CD14-positive monocyte (primary cell): Measurements from ENCODE around the gene CACNG6. TPM values are rescaled to one million over a fixed set of nuclear protein-coding genes. Genes with fewer than 3 reads are reported as not detected.

Experiments used
- DNase-seq, 3 donors: peaks; one replicate each; pipeline ENCODE4 v3.0.0-alpha.2; 2011 to 2022
- H2AFZ ChIP-seq: 2 replicates; pipeline ENCODE4 v1.6.0; 2012; ENCODE audit warnings: mild to moderate bottlenecking, low read depth, low read length, inconsistent platforms; ENCODE audit not compliant: insufficient read depth, poor library complexity, severe bottlenecking
- H3K27ac ChIP-seq, 2 donors: 1 replicate in 1 of 2; 2 replicates in 1 of 2; pipeline ENCODE4 v1.5.1; 2012 to 2013; ENCODE audit warnings: low read length in 2 of 2, control low read depth in 1 of 2, inconsistent platforms in 1 of 2, low read depth in 1 of 2, mild to moderate bottlenecking in 1 of 2
- H3K27me3 ChIP-seq, 2 donors: one replicate each; pipeline versions ENCODE4 v1.6.0 to v1.6.1; 2011 to 2013; ENCODE audit warnings: low read length in 2 of 2; ENCODE audit not compliant: control insufficient read depth in 2 of 2, insufficient read depth in 2 of 2
- H3K36me3 ChIP-seq, 2 donors: replicated peaks in 1 of 2; 1 replicate in 1 of 2; 2 replicates in 1 of 2; pipeline versions ENCODE4 v1.5.1 to v1.6.1; 2012 to 2013; ENCODE audit warnings: low read length in 2 of 2, control low read depth in 1 of 2, inconsistent platforms in 1 of 2, mild to moderate bottlenecking in 1 of 2; ENCODE audit not compliant: insufficient read depth in 2 of 2, control insufficient read depth in 1 of 2
- H3K4me1 ChIP-seq, 2 donors: 1 replicate in 1 of 2; 2 replicates in 1 of 2; pipeline versions ENCODE4 v1.5.1 to v1.6.1; 2012 to 2013; ENCODE audit warnings: low read length in 2 of 2, control low read depth in 1 of 2, inconsistent platforms in 1 of 2, mild to moderate bottlenecking in 1 of 2, moderate library complexity in 1 of 2; ENCODE audit not compliant: insufficient read depth in 2 of 2, control insufficient read depth in 1 of 2
- H3K4me2 ChIP-seq: replicated peaks from 2 replicates; pipeline ENCODE3; 2012; ENCODE audit warnings: low read length, moderate library complexity, mild to moderate bottlenecking; ENCODE audit not compliant: poor library complexity, severe bottlenecking; ENCODE audit errors: extremely low read depth
- H3K4me3 ChIP-seq, 3 experiments: fragments of 200-600 bp in 1 of 3; sonication (generic) in 1 of 3; replicated peaks in 1 of 3; 1 replicate in 2 of 3; 2 replicates in 1 of 3; pipeline ENCODE4 v1.5.1; 2011 to 2013; ENCODE audit warnings: low read length in 3 of 3, mild to moderate bottlenecking in 3 of 3, control low read depth in 2 of 3, low read depth in 2 of 3, inconsistent platforms in 1 of 3, moderate library complexity in 1 of 3
- H3K79me2 ChIP-seq: 2 replicates; pipeline ENCODE4 v1.6.0; 2012; ENCODE audit warnings: mild to moderate bottlenecking, control low read depth, inconsistent platforms, low read length, moderate library complexity; ENCODE audit not compliant: insufficient read depth
- H3K9ac ChIP-seq: 2 replicates; pipeline ENCODE4 v1.6.0; 2017; ENCODE audit warnings: low read length, mild to moderate bottlenecking; ENCODE audit not compliant: insufficient read depth, poor library complexity, severe bottlenecking
- H3K9me3 ChIP-seq, 2 donors: replicated peaks in 1 of 2; 1 replicate in 1 of 2; 2 replicates in 1 of 2; pipeline versions ENCODE4 v1.5.1 to v1.6.1; 2012 to 2013; ENCODE audit warnings: low read length in 2 of 2, control low read depth in 1 of 2; ENCODE audit not compliant: control insufficient read depth in 1 of 2, insufficient read depth in 1 of 2
- H4K20me1 ChIP-seq: 2 replicates; pipeline ENCODE4 v1.6.0; 2012; ENCODE audit warnings: mild to moderate bottlenecking, low read length, control low read depth, moderate library complexity; ENCODE audit not compliant: insufficient read depth
- H3K27ac Mint-ChIP-seq, 7 donors: one replicate each; pipeline ENCODE4 v1.8.0; 2020; ENCODE audit warnings: mild to moderate bottlenecking in 7 of 7, mixed read lengths in 7 of 7, moderate library complexity in 6 of 7, inconsistent platforms in 2 of 7
- H3K27me3 Mint-ChIP-seq, 3 donors: one replicate each; pipeline ENCODE4 v1.8.0; 2021 to 2022; ENCODE audit warnings: low read depth in 3 of 3, mild to moderate bottlenecking in 3 of 3, mixed read lengths in 3 of 3, moderate library complexity in 3 of 3, inconsistent platforms in 1 of 3
- H3K36me3 Mint-ChIP-seq, 2 donors: one replicate each; pipeline ENCODE4 v1.8.0; 2020; ENCODE audit warnings: mixed read lengths in 2 of 2, inconsistent platforms in 1 of 2, mild to moderate bottlenecking in 1 of 2
- H3K4me1 Mint-ChIP-seq: one replicate; pipeline ENCODE4 v1.8.0; 2020; ENCODE audit warnings: mild to moderate bottlenecking, mixed read lengths
- H3K4me3 Mint-ChIP-seq, 2 donors: one replicate each; pipeline ENCODE4 v1.8.0; 2020; ENCODE audit warnings: mild to moderate bottlenecking in 2 of 2, mixed read lengths in 2 of 2, moderate library complexity in 1 of 2
- H3K9me3 Mint-ChIP-seq, 7 donors: one replicate each; pipeline ENCODE4 v1.8.0; 2020 to 2022; ENCODE audit warnings: mixed read lengths in 7 of 7, mild to moderate bottlenecking in 6 of 7, moderate library complexity in 6 of 7, inconsistent platforms in 2 of 7
- CTCF ChIP-seq: fragments of 200-600 bp; IDR thresholded peaks from one replicate; pipeline ENCODE4 v1.8.0; 2022; ENCODE audit warnings: antibody characterized with exemption, mild to moderate bottlenecking
- WGBS: methylation state at CpG from one replicate; pipeline ENCODE4 v1.1.5; 2013; ENCODE audit warnings: missing lambda C conversion rate; ENCODE audit not compliant: insufficient coverage; 5-methylcytosine and 5-hydroxymethylcytosine counted together
- intact Hi-C, 2 donors: fragments of 100-400 bp; cut with micrococcal nuclease; formaldehyde crosslinking; loops; one replicate each; pipeline versions ENCODE4 v1.15.0 to v1.15.1; 2023
- polyA plus RNA-seq, 3 donors: library from polyadenylated mRNA; depleted of rRNA in 1 of 3; unstranded in 2 of 3; stranded (reverse) in 1 of 3; fragments of 300-500 nt in 2 of 3; fragments of >200 nt in 1 of 3; fragmentation: Illumina TruSeq in 2 of 3; gene quantifications; 1 replicate in 2 of 3; 2 replicates in 1 of 3; pipeline ENCODE4 v1.2.3, GENCODE V29; 2012 to 2021

CACNG6 gene
- polyA plus RNA-seq, 3 donors = 0.08 to 0.18 TPM; not detected in 1

GRCh38 chr19:53994811-53995210, 3.4 kb downstream of the CACNG6 start:
- H3K4me3 Mint-ChIP-seq = no peak overlapping the region
- DNase-seq = no peak
- H3K27me3 ChIP-seq = peaks cover 29 to 69% of the 10 kb centered on the region in 2 donors
- H3K9ac ChIP-seq = no peak overlapping the region
- H2AFZ ChIP-seq = no peak overlapping the region
- H3K9me3 ChIP-seq = peaks cover 0 to 7% of the 10 kb centered on the region in 2 donors
- no peaks in the 10 kb centered on the region for H3K79me2 ChIP-seq
- H3K36me3 ChIP-seq = no peaks in the 10 kb centered on the region
- H3K4me3 ChIP-seq = no peak overlapping the region
- H3K27ac Mint-ChIP-seq = no peak overlapping the region
- no peak overlapping the region for H3K27ac ChIP-seq
- H3K4me2 ChIP-seq = no peak overlapping the region
- H3K27me3 Mint-ChIP-seq = peaks cover 55 to 88% (median 78%) of the 10 kb centered on the region in 3 donors
- H3K4me1 ChIP-seq = peaks cover 5 to 8% of the 10 kb centered on the region in 2 donors
- peaks cover 5% of the 10 kb centered on the region for H3K4me1 Mint-ChIP-seq
- no peaks in the 10 kb centered on the region for H4K20me1 ChIP-seq
- peaks cover 5% of the 10 kb centered on the region in 2 donors for H3K36me3 Mint-ChIP-seq
- H3K9me3 Mint-ChIP-seq = peaks cover 0 to 17% (median 9%) of the 10 kb centered on the region in 7 donors
- intact Hi-C loops = no loop called here
- TF ChIP-seq CTCF = no peak
- no CpG with 5 or more reads among the region's 5 CpGs for WGBS

- H3K36me3 Mint-ChIP-seq = no peaks in the 10 kb centered on the region
- peaks cover 58 to 72% (median 71%) of the 10 kb centered on the region in 3 donors for H3K27me3 Mint-ChIP-seq
- no peaks in the 10 kb centered on the region for H3K36me3 ChIP-seq
- WGBS = no CpG with 5 or more reads among the region's 7 CpGs
- no peak for TF ChIP-seq CTCF
- peaks cover 17 to 56% of the 10 kb centered on the region in 2 donors for H3K27me3 ChIP-seq
- peak overlapping the region in 1 of 2 donors; percentile 61 for H3K4me3 Mint-ChIP-seq
- no peaks in the 10 kb centered on the region for H4K20me1 ChIP-seq
- H3K4me1 ChIP-seq = peaks cover 0 to 7% of the 10 kb centered on the region in 2 donors
- peaks cover 0 to 9% (median 1%) of the 10 kb centered on the region in 7 donors for H3K9me3 Mint-ChIP-seq
- peaks cover 5% of the 10 kb centered on the region for H3K4me1 Mint-ChIP-seq
- no peak for DNase-seq
- no peak overlapping the region for H3K4me2 ChIP-seq
- intact Hi-C loops = no loop called here
- H3K4me3 ChIP-seq = no peak overlapping the region
- H3K79me2 ChIP-seq = no peaks in the 10 kb centered on the region
- H3K9ac ChIP-seq = no peak overlapping the region
- no peak overlapping the region for H3K27ac ChIP-seq
- H3K9me3 ChIP-seq = no peaks in the 10 kb centered on the region
- no peak overlapping the region for H3K27ac Mint-ChIP-seq
- no peak overlapping the region for H2AFZ ChIP-seq
Measured at GRCh38 chr19:53998223-53998622, 6.8 kb downstream of the CACNG6 start.
